Activated CD4-positive, alpha-beta memory T cell treated with anti-CD3 and anti-CD28 coated beads, Interleukin-2, amount 10 ng/mL, durations not matched to agents 7 days and 5 days (primary cell): ENCODE results near the gene ZNF396. TPM values are rescaled to one million over a fixed set of nuclear protein-coding genes. Genes with fewer than 3 reads are reported as not detected.

ENCODE experiments used
- CTCF ChIA-PET: fragments of 350-600 bp; sonication (Branson Sonifier 250); formaldehyde crosslinking; loops from one replicate; lab custom pipeline; 2021; ENCODE audit warnings: antibody characterized with exemption, inconsistent platforms; lab: Charles Lee
- POLR2A ChIA-PET: fragments of 350-600 bp; sonication (Branson Sonifier 250); formaldehyde crosslinking; loops from one replicate; lab custom pipeline; 2021; ENCODE audit warnings: antibody characterized with exemption; lab: Charles Lee
- DNase-seq: peaks from one replicate; pipeline ENCODE4 v3.0.0-alpha.2; 2020
- H3K27ac Mint-ChIP-seq: one replicate; pipeline ENCODE4 v1.8.0; 2021; ENCODE audit warnings: mild to moderate bottlenecking, mixed read lengths
- H3K27me3 Mint-ChIP-seq: one replicate; pipeline ENCODE4 v1.8.0; 2021; ENCODE audit warnings: mixed read lengths
- H3K36me3 Mint-ChIP-seq: one replicate; pipeline ENCODE4 v1.8.0; 2021; ENCODE audit warnings: low read depth, mixed read lengths
- H3K4me1 Mint-ChIP-seq: one replicate; pipeline ENCODE4 v1.8.0; 2021; ENCODE audit warnings: mixed read lengths
- H3K4me3 Mint-ChIP-seq: one replicate; pipeline ENCODE4 v1.8.0; 2021; ENCODE audit warnings: mild to moderate bottlenecking, mixed read lengths
- H3K9me3 Mint-ChIP-seq: one replicate; pipeline ENCODE4 v1.8.0; 2021; ENCODE audit warnings: mixed read lengths
- total RNA-seq, 2 experiments: library from RNA; stranded (reverse); gene quantifications; one replicate each; pipeline ENCODE4 v1.2.3, GENCODE V29; 2021

The ZNF396 gene
- total RNA-seq, 2 experiments from 2014 or later: 0.95 to 1.7 TPM

DNA sequence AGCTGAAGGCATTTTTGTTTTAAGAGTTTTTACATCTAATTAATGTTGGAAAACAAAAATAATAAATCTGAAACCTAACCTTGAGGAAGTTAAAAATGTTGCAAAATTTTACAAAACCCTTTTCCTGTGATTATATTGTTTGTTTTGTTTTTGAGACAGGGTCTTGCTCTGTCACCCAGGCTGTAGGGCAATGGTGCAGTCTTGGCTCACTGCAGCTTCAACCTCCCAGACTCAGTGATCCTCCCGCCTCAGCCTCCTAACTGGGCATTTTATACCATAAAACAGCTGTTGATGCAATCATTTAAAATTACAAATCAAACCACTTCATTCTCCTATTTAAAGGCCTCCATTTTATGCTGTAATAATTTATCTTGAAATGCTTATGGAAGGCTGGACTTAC is 31.2 kb downstream of the ZNF396 start:
- no peak overlapping the region for H3K27ac Mint-ChIP-seq
- H3K27me3 Mint-ChIP-seq: no peaks in the 10 kb centered on the region
- no peaks in the 10 kb centered on the region for H3K9me3 Mint-ChIP-seq
- H3K4me3 Mint-ChIP-seq: no peak overlapping the region
- ChIA-PET CTCF (interaction anchor here (0.9 to 2.5 kb wide), 3 partner anchors 9 to 57 kb away, joined by 4 to 5 read pairs (median 5); no protein-coding TSS in a partner anchor), POLR2A (interaction anchor here (1.2 to 2.8 kb wide), 4 partner anchors 28 to 152 kb away, joined by 3 to 35 read pairs (median 10); partner anchors contain the start of genes INO80C, ZNF397 and ZSCAN30)
- H3K4me1 Mint-ChIP-seq: peaks cover 26% of the 10 kb centered on the region
- DNase-seq: no peak
- peaks cover 16% of the 10 kb centered on the region for H3K36me3 Mint-ChIP-seq

- Mint-ChIP-seq H3K27ac (peak overlapping the region; percentile 3), H3K9me3 (no peaks in the 10 kb centered on the region), H3K4me3 (no peak overlapping the region)
Measured at GRCh38 chr18:35345460-35345921, 31.6 kb downstream of the ZNF396 start.

DNA sequence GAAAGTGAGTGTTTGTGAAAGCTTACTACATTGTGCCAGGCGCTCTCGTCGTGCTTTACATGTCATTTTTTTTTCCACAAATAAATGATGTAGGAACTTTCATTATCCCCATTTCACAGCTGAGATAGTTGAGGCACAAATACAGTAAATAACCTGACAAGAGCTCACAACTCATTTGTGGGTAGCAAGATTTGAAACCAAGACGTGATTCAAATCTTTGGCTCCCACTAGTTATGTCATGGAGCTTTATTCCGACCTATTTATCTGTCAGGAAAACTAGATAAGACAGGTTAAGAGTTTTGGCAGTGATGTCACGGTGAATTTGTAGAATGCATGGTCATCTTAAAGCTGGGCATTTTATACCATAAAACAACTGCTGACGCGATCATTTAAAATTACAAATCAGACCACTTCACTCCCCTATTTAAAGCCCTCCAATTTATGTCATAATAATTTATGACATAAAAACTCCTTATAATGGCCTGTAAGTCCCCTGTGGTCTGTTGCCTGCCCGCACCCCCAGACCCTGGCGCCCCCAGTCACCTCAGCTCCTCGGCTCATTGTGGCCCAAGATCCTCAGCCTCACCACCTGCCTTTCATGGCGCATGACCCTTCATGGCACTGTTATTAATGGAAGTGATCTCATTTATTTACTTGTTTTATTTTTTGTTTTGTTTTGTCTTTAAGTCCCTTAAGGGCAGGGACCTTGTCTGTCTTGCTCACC is 32.2 kb downstream of the ZNF396 start:
- DNase-seq: no peak
- H3K4me3 Mint-ChIP-seq: peak overlapping the region; percentile 100
- H3K9me3 Mint-ChIP-seq: no peaks in the 10 kb centered on the region
- CTCF ChIA-PET: interaction anchor here (1.0 to 2.5 kb wide), 7 partner anchors 10 to 319 kb away, joined by 3 to 8 read pairs (median 5); no protein-coding TSS in a partner anchor
- H3K36me3 Mint-ChIP-seq: peaks cover 25% of the 10 kb centered on the region
- POLR2A ChIA-PET: interaction anchor here (0.8 to 2.8 kb wide), 16 partner anchors 9 to 1484 kb away, joined by 3 to 35 read pairs (median 4); partner anchors contain the start of genes INO80C, KIAA1328, TPGS2 and ZNF396
- H3K4me1 Mint-ChIP-seq: peaks cover 30% of the 10 kb centered on the region
- H3K27ac Mint-ChIP-seq: peak overlapping the region; percentile 92
- H3K27me3 Mint-ChIP-seq: no peaks in the 10 kb centered on the region

More at GRCh38 chr18:35345460-35345921, 31.6 kb downstream of the ZNF396 start:
- H3K36me3 Mint-ChIP-seq: peaks cover 19% of the 10 kb centered on the region
- DNase-seq: no peak
- CTCF ChIA-PET: interaction anchor here (1.2 to 2.5 kb wide), 5 partner anchors 10 to 320 kb away, joined by 3 to 8 read pairs (median 5); no protein-coding TSS in a partner anchor
- POLR2A ChIA-PET: interaction anchor here (0.9 to 2.8 kb wide), 6 partner anchors 28 to 152 kb away, joined by 3 to 35 read pairs (median 10); partner anchors contain the start of genes INO80C, ZNF397 and ZSCAN30
- no peaks in the 10 kb centered on the region for H3K27me3 Mint-ChIP-seq
- peaks cover 28% of the 10 kb centered on the region for H3K4me1 Mint-ChIP-seq

DNA sequence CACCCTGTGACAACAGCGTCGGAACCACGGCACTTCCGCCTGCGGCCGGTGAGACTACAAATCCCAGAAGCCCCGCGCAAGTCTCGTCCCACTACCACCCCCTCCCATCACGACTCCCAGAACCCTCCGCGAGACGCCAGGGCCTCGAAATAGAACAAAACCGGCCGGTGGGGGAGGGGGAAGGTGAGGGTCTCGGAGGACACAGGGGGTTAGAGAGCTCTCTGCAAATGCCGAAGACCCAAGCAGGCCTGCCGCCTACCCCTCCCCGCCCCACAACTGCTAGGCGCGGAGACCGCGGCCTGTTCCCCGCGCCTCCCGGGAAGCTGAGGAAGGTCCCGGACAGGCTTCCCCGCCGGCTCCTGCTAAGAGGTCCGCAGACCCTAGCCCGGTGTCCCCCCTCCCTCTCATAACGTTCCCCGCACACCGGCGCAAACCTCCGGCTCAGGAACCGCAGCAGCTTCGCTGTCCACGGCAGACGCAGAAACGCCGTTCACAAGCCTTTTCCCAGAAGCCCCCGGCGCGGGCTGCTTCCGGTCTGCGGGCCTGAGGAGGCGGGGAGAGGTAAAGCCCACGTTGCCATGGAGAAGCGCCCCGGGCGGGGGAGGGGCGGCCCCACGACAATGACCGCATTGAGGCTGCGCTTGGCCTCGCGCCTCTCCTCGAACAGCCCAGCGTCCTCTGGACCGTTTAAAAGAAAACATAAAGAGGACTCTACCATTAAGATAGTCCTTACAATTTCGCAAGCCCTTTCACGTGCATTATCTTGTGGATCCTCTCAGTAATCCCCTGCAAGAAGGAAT is 33.0 kb downstream of the ZNF396 start, which contains the start of gene ZNF24:
Gene ZNF24 (minus strand): TSS at position 485 of the 800 bp plus-strand sequence. CDS start 3,770 bp downstream, outside the sequence.
- Mint-ChIP-seq H3K9me3 (no peaks in the 10 kb centered on the region), H3K4me1 (peaks cover 33% of the 10 kb centered on the region), H3K36me3 (peaks cover 33% of the 10 kb centered on the region), H3K27me3 (no peaks in the 10 kb centered on the region), H3K27ac (peak within 1 kb of the TSS; percentile 92), H3K4me3 (peak within 1 kb of the TSS; percentile 100)
- POLR2A ChIA-PET: interaction anchor here (0.6 to 2.8 kb wide), 18 partner anchors 9 to 1485 kb away, joined by 3 to 35 read pairs (median 4); partner anchors contain the start of genes INO80C, KIAA1328, MAPRE2 and TPGS2
- CTCF ChIA-PET: interaction anchor here (0.8 to 2.5 kb wide), 8 partner anchors 11 to 319 kb away, joined by 3 to 8 read pairs (median 4); no protein-coding TSS in a partner anchor
- DNase-seq: peak; percentile 92

DNA sequence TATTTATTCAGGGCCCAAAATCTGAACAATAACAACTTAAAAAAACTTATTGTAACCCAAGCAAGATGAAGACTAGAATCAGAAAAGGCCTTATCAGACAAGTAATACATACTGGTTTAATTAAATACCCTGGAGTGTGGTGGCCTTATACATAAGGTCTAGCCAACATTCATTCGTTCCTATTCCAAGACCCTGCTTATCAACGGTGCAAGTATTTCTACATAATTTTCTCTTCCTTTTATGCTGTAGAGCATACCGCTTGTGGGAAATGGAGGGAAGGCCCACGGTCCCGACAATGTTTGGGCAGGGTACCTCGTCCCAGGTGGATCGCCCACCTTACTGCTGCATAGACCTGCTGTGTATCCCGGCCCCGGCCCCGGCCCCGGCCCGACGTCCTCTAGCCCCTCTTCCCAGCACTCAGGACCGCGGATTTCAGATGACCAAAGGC is 33.6 kb downstream of the ZNF396 start:
- POLR2A ChIA-PET: interaction anchor here (0.6 to 2.8 kb wide), 11 partner anchors 11 to 1485 kb away, joined by 3 to 35 read pairs (median 6); partner anchors contain the start of genes INO80C, KIAA1328, MAPRE2 and TPGS2
- Mint-ChIP-seq H3K9me3 (no peaks in the 10 kb centered on the region), H3K27me3 (no peaks in the 10 kb centered on the region), H3K36me3 (peaks cover 39% of the 10 kb centered on the region), H3K4me3 (peak overlapping the region; percentile 100), H3K4me1 (peaks cover 33% of the 10 kb centered on the region), H3K27ac (peak overlapping the region; percentile 92)
- DNase-seq: no peak
- CTCF ChIA-PET: interaction anchor here (0.8 to 2.5 kb wide), 5 partner anchors 12 to 314 kb away, joined by 3 to 8 read pairs (median 3); no protein-coding TSS in a partner anchor

DNA sequence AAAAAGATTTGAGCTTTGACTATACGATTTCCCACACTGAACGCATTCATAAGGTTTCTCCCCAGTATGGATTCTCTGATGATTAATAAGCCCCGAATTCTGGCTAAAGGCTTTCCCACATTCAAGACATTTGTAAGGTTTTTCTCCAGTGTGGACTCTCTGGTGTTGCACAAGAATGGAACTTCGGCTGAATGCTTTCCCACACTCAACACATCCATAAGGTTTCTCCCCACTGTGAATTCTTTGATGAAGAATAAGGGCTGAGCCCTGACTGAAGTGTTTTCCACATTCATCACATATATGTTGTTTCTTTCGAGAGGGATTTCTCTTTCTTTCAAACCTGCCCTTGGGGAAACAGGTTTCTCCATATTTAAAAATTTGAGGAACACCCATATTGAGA is 39.9 kb downstream of the ZNF396 start:
- no peak overlapping the region for H3K4me3 Mint-ChIP-seq
- H3K27me3 Mint-ChIP-seq: no peaks in the 10 kb centered on the region
- DNase-seq: no peak
- H3K27ac Mint-ChIP-seq: no peak overlapping the region
- ChIA-PET POLR2A (no interaction called here), CTCF (no interaction called here)
- peaks cover 5% of the 10 kb centered on the region for H3K9me3 Mint-ChIP-seq
- peaks cover 11% of the 10 kb centered on the region for H3K4me1 Mint-ChIP-seq
- peaks cover 54% of the 10 kb centered on the region for H3K36me3 Mint-ChIP-seq

DNA sequence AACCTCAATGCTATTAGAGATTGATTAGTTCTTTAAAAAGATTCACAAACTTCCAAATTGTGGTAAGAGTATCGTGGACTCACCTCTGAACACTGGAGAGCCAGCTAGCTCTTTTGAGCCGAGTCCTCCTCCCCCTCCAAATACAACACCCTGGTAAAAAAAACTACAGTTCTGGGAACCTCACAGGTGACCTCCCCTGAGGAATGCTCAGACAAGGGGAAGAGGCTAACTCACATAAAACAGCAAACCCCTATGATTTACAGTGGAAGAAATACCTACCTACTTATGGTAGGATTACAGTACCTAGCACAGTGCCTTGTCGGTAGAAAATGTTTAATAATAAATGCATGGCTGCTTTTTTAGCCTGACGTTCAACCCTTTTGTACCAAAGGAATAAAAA is 41.3 kb downstream of the ZNF396 start:
- Mint-ChIP-seq H3K36me3 (peaks cover 51% of the 10 kb centered on the region), H3K4me1 (peaks cover 6% of the 10 kb centered on the region), H3K9me3 (peaks cover 5% of the 10 kb centered on the region), H3K27ac (no peak overlapping the region), H3K27me3 (no peaks in the 10 kb centered on the region), H3K4me3 (no peak overlapping the region)
- ChIA-PET POLR2A (no interaction called here), CTCF (interaction anchor here (1.5 kb wide), 1 partner anchor 50 kb away, joined by 5 read pairs; no protein-coding TSS in a partner anchor)
- DNase-seq: no peak

GRCh38 chr18:35334821-35335220 is 42.3 kb downstream of the ZNF396 start:
- ChIA-PET POLR2A (interaction anchor here (1.0 kb wide), 1 partner anchor 10 kb away, joined by 4 read pairs; the partner anchor contains the start of gene ZNF24), CTCF (interaction anchor here (1.5 kb wide), 1 partner anchor 51 kb away, joined by 5 read pairs; no protein-coding TSS in a partner anchor)
- no peak for DNase-seq
- Mint-ChIP-seq H3K36me3 (peaks cover 42% of the 10 kb centered on the region), H3K4me3 (no peak overlapping the region), H3K9me3 (peaks cover 5% of the 10 kb centered on the region), H3K27me3 (no peaks in the 10 kb centered on the region), H3K4me1 (peaks cover 3% of the 10 kb centered on the region), H3K27ac (no peak overlapping the region)

DNA sequence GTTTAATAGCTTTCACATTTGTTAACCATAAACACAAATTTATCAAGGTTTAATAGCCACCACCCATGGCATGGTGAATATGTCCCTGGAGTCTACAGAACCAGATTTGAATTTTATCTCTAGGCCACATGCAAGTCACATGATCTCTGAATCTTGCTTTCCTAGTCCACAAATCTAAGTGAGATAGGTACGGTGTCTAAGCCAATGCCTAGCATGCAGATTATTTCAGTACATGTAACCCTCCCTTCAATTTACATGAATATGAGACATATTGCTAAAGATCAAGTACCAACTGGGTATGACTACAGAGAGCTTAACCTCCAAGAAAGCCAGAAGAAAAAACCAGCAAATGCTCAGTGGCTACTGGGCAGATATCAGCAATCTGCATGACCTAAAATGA is 42.9 kb downstream of the ZNF396 start:
- H3K4me3 Mint-ChIP-seq: no peak overlapping the region
- no peak for DNase-seq
- no peak overlapping the region for H3K27ac Mint-ChIP-seq
- H3K4me1 Mint-ChIP-seq: peaks cover under 1% of the 10 kb centered on the region
- peaks cover 5% of the 10 kb centered on the region for H3K9me3 Mint-ChIP-seq
- POLR2A ChIA-PET: interaction anchor here (1.0 kb wide), 1 partner anchor 10 kb away, joined by 4 read pairs; the partner anchor contains the start of gene ZNF24
- peaks cover 36% of the 10 kb centered on the region for H3K36me3 Mint-ChIP-seq
- CTCF ChIA-PET: interaction anchor here (1.5 kb wide), 1 partner anchor 52 kb away, joined by 5 read pairs; no protein-coding TSS in a partner anchor
- no peaks in the 10 kb centered on the region for H3K27me3 Mint-ChIP-seq

GRCh38 chr18:35331367-35332087 is 45.6 kb downstream of the ZNF396 start:
- Mint-ChIP-seq H3K4me3 (no peak overlapping the region), H3K36me3 (peaks cover 9% of the 10 kb centered on the region), H3K4me1 (no peaks in the 10 kb centered on the region), H3K27me3 (no peaks in the 10 kb centered on the region), H3K27ac (no peak overlapping the region), H3K9me3 (peaks cover 3% of the 10 kb centered on the region)
- CTCF ChIA-PET: no interaction called here
- POLR2A ChIA-PET: no interaction called here
- DNase-seq: no peak

GRCh38 chr18:35328868-35329267 is 48.3 kb downstream of the ZNF396 start:
- ChIA-PET POLR2A (no interaction called here), CTCF (no interaction called here)
- Mint-ChIP-seq H3K27ac (no peak overlapping the region), H3K4me3 (no peak overlapping the region), H3K4me1 (no peaks in the 10 kb centered on the region), H3K36me3 (no peaks in the 10 kb centered on the region), H3K9me3 (peaks cover 2% of the 10 kb centered on the region), H3K27me3 (no peaks in the 10 kb centered on the region)
- DNase-seq: no peak
